SW 1271 (cell line): ENCODE data around the gene PRSS22.

Experiments used
- DNase-seq, 2 experiments: peaks; one replicate each; lab custom pipeline; 2025; lab: John Stamatoyannopoulos, UW

PRSS22 gene

DNA sequence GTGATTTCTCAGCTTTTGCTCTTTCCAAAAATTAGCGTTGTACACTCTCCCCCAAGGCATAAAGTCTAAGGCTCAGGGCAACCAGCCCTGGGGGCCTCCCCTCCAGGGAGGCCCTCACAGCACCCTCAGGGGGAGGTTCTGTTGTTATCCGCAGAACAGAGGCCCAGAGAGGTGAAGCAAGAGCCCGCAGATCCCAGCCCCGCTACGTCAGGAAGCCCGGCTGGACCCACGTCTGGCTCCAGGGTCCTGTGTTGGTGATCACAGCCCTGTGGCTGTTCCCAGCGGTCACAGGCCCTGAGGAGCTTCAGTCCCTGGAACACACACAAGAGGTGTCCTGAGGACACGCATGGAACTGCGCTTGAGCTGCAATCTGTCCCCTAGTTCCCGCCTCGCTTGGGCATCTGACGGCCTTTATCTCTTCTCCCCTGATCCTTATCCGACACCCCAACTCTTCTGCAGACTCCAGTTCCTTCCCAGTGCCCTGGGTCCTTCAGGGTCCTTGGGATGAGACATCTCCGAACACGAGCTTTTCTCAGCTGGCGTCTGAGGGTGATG lies 29.0 kb downstream of the PRSS22 start:
- no peak for DNase-seq

DNA sequence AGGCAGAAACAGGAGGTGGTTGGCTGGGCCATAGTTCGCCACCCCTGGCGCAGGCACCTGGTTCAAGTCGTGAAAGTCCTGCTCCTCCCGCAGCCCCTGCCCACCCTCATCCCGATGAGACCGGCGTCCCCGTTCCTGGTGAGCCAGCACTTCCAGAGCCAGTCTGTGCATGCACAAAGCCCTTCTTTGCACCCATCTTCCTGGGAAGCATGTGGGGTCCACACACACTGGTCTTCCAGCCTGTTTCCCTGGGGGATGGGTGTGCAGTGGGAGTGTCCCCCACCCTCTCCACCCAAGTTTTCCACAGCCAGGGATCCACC lies 29.5 kb downstream of the PRSS22 start:
- DNase-seq: no peak

DNA sequence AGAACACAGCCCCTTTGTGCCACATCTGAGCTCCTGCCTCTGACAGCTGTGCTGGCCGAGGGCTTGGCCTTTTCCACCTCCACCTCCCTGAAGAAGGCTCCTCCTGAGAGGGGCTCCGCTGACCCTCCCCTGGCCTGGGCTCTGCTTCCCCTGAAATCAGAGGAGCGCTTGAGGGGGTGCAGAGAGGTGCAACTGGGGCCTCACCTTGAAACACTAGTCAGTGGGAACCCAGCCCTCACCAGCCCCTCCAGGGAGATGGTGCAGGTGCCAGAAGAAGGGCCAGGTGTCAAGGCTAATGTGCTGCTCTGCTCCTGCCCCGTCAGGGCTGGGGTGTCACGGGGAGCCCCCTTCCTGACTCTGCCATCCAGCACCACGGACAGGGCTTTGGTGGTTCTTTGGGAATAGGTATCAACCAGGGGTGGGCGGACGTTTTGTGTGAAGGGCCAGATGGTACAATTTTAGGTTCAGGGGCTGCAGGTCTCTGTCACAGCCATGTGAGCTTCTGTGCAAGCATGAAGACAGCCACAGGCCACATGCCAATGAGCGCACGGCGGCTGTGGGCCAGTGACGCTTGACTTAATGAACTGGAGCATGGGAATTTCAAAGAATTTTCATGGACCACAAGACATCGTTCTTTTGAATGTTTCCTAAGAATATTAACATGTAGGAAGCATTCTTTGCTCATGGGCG lies 30.0 kb downstream of the PRSS22 start:
- no peak for DNase-seq

- DNase-seq: no peak
These were observed 30.6 kb downstream of the PRSS22 start for GRCh38 chr16:2827374-2827791.

DNA sequence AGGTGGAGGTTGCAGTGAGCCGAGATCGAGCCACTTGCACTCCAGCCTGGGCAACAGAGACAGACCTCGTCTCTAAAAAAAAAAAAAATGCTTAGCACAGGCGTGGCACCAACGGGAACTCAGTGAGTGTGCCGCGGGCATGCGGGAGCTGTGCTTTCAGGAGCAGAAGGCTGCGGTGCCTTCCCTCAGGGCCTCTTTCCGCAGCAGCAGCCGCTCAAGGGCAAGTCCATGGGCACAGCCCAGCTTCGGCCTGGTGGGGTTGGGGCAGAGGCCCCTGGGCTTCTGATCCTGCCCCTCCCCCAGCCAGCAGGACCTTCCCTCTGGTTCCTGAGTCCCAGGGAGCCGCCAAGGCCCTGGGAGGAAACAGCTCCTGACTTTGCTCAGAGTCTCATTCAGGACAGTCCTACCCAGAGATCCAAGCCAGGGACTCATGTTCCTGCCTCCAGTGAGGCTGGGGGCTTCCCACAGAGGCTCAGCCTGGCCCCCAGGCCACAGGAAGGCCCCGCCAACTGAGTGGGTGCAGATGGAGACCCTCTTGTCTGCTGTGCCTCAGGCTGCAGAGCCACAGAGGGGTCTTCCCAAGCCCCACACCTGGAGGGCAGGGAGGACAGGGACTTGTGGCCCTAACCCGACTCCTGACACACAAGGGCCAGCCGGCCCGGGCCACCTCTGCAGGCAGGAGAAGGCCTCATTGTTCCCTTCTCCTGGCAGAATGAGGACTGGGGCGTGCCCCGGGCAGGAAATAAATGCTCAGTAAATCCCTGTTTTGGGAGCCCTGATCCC lies 31.2 kb downstream of the PRSS22 start:
- DNase-seq: no peak

- DNase-seq: no peak
These were observed 32.1 kb downstream of the PRSS22 start for GRCh38 chr16:2825906-2826305.

DNA sequence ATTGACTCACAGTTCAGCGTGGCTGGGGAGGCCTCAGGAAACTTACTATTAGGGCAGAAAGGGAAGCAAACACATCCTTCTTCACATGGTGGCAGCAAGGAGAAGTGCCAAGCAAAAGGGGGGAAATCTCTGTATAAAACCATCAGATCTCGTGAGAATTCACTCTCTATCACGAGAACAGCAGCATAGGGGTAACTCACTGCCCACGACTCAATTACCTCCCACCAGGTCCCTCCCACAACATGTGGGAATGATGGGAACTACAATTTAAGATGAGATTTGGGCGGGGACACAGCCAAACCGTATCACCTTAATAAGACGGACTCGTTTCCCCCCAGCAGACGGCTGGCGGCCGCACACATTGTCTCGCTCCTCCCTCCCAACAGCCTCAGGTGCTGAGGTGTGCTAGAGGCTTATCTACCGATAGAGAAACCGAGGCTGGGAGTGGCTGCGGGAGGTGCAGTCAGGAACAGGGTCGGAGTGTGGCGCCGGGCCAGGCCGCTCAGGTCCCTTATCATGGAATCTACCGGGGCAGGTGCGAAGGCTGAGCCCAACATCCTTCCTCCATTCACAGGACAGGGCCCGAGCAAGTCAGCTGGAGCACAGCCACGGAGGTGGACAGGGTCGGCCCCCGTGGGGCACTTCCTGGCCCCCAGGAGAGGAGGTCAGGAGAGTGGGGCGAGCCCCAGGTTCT lies 32.8 kb downstream of the PRSS22 start:
- no peak for DNase-seq

DNA sequence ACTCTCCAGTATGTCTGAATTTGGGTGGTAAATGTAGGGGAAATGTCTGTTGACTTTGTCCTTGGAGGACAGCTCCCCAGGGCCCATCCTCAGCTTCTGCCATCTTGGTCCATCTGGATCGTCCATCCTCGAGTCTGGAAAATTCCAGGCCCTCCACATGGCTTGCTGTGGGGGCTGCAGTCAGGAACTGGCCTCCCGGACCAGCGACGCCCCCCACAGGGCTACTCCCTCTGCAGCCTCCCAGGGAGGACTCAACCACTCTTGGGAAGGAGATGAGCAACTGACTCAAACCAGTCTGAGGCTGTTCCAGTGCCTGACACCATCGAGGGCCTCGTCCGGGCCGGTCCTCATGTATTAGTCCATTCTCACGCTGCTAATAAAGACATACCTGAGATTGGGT lies 33.3 kb downstream of the PRSS22 start:
- no peak for DNase-seq

DNA sequence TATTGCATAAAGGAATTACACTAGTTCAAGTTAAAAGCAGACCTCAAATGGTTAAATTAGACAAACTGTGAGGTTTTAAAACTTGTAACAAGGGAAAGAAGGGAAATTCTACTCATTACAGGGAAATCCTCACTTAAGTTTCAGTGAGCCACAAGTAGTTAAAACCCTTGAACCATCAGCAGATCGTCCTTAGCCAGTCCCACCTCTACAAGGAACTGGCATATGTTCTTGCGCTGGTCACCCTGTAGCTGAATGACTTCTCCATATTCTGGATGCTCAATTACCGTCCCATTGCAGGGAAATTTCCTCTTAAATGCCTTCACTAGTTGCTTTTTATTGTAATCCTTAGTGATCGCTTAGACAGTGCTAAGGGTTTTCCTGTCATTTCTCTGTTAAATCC lies 35.5 kb downstream of the PRSS22 start:
- no peak for DNase-seq

GRCh38 chr16:2822158-2822495 lies 35.8 kb downstream of the PRSS22 start:
- DNase-seq: no peak

- DNase-seq: no peak
These were observed 36.3 kb downstream of the PRSS22 start for GRCh38 chr16:2821487-2822157.

DNA sequence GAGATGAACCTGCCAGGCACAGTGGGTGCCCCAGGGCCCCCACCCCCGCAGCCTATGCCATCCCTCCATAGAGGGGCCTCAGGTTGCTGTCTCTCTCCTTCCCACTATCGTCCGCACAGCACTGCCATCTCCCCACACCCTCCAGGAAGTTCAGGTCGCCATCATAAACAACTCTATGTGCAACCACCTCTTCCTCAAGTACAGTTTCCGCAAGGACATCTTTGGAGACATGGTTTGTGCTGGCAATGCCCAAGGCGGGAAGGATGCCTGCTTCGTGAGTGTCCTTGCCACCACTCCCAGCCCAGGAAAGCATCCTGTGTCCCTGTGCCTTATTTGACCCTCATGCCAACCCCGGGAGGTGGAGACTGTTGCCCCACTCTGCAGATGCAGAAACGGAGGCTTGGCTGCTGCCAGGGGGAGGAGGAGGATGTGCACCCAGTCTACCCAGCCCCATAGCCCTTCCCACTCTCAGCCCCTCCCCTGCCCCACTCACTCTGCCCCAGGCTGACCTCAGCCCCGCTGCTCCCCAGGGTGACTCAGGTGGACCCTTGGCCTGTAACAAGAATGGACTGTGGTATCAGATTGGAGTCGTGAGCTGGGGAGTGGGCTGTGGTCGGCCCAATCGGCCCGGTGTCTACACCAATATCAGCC lies 37.0 kb downstream of the PRSS22 start:
- no peak for DNase-seq

DNA sequence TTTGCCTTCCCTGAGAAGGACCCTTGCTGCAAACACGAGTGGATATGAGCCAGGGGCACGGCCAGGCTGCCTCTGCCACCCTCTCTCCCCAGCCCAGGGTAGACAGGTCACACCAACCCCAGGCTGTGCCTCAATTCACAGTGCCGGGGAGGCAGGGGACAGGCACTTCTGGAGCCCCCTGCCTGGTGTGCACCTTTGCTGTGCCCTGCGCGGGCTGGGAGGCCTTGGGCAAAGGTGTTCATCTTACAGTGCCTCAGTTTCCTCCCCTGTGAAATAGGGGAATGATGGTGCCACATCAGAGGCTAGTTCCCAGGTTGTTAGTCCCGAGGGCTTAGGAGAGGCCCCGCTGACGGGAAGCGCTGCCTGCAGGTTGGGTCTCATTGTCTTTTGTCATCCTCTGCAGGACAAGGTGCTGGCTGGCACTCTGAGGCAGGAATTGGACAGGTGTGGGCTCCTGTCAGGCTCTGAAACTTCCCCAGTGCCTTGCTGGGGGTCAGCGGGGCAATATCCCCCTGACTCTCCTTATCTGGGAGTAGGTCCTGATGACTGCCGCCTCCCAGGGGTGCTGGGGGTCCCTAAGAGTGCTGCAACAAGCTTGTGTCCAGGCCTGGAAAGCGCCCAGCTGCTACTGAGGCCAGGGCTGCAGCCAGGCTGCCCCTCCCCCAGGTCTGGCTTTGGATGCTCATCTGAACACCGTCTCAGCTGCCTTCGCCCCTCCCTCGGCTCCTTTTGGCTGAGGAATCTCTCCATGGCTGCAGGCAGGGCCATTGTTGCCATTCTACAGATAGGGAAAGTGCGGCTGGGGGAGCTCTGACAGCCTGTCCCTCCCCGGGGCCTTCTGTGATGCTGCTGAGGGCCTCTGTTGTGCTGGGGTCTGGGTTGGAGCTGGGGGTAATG lies 37.8 kb downstream of the PRSS22 start:
- no peak for DNase-seq

DNA sequence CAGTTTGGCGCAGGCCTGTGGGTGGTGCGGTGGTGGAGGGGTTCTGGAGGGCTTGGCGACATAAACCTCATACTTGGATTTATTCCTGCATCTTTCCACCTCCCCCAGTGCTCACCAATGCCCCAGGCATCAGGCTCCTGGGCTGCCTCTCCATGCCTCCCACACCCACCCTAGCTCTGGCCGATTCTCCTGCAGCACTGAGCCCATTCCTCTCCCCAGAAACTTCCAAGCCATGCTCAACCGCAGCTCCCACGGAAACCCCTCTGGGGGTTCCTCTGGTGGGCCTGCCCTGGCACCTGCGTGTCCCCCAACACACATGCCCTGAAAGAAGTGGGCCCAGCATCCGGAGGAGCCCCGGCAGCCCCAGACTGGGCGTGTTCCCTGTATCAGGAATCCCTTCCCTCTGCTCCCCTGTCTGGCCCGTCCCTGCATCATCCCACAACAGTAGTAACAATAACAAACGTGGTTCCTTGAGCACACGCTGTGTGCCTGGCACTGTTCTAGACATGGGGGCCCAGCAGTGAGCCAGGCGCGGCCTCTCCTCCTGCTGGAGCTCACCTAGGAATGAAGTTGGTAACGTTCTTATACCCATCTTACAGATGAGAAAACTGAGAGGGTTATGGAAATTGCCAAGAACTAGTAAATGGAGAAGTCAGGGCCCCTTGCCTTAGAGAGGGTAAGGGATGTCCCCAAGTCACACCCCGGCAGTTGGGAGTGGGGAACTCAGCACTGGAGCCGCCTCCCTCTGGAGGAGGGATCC lies 38.6 kb downstream of the PRSS22 start:
- no peak for DNase-seq

- no peak for DNase-seq
These were observed 39.6 kb downstream of the PRSS22 start for GRCh38 chr16:2818272-2818876.

DNA sequence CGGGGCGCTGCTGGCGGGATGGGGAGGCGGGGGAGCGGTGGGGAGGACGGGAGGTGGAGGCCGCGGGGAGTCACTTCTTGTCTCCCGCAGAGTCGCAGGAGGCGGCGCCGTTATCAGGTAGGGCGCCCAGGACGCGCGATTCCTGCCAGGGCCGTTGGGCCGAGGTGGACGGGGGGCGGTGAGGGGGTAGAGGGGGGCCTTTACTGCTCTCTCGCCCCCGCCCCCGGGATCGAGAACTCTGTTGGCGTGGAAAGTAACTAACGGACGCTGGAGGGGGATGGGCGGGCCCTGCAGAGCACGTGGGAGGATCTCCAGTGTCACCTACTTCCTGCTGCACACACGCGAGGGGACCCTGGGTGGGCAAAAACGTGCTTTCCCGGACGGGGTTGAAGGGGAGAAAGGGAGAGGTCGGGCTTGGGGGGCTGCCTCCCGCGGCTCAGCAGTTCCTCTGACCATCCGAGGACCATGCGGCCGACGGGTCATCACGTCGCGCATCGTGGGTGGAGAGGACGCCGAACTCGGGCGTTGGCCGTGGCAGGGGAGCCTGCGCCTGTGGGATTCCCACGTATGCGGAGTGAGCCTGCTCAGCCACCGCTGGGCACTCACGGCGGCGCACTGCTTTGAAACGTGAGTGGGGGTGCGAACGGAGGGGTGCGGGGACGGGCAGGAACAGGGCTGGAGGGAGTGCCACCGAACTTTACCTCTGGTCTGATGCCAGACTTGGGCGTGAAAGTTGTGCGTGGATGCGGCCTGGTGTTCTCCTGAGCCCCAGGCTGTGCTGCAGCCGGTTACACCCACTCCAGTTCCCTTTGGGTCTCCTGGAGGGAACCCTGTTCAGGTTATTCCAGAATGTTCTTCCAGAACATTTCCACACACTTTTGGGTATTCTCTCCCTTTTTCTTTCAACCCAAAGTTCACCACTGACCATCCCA lies 40.4 kb downstream of the PRSS22 start:
- DNase-seq: no peak

DNA sequence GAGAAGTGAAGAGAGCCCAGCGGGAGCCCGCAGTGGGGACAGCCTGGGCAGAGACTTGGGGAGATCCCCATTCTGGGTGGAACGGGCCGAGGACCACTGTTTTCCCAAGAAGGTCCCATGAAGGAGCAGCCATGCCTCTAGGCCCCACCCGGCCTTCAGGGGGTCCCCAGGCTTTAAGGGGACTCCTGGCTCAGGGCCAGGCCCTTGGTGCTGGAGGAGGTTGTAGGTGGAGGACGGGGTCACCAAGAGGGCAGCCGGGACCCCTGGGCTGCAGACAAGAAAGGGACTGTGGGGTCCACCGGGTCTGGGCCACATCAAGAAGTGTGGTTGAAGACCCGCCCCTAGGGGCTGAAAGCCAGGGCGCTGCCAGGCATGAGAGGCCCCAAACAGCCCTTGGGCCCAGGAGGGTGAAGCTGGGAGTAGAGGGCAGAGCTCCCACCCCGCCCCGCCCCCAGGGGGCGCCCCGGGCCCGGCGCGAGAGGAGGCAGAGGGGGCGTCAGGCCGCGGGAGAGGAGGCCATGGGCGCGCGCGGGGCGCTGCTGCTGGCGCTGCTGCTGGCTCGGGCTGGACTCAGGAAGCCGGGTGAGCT lies 41.1 kb downstream of the PRSS22 start, which contains the start of gene PRSS21:
Gene PRSS21, plus strand, starts transcription at position 487 of the 589 bp plus-strand sequence. Its CDS starts 32 bp downstream, at position 519.
- DNase-seq: no peak

- DNase-seq: no peak
These were observed 42.6 kb downstream of the PRSS22 start for GRCh38 chr16:2815299-2815771.
